ENCODE results near the gene MITD1. TPM values are rescaled to one million over a fixed set of nuclear protein-coding genes. Genes with fewer than 3 reads are reported as not detected.
"Not testable (repeated sequence)": the region's sequence is repeated elsewhere in the genome, so short reads cannot be mapped to it uniquely, and the experiment has no call there.

The MITD1 gene
- total RNA-seq, 1 donor from 2014 or later: 46.0 TPM

- DNase-seq (ENCODE audit: low read depth): no peak
- TF ChIP-seq CTCF (IDR thresholded peaks at IDR 0.05; ENCODE audit: insufficient read depth, low read length, poor library complexity, severe bottlenecking): no peak
- peaks cover 2% of the 10 kb centered on the region for H3K36me3 ChIP-seq (ENCODE audit: control insufficient read depth, insufficient read depth, low read length)
- no peak overlapping the region for H3K4me3 ChIP-seq (ENCODE audit: low read depth, low read length)
- H3K27me3 ChIP-seq (ENCODE audit: control insufficient read depth, insufficient read depth, low read length): no peaks in the 10 kb centered on the region
These were observed 19.4 kb upstream of the MITD1 start for GRCh38 chr2:99200076-99200800.

- H3K4me3 ChIP-seq (ENCODE audit: low read depth, low read length): no peak overlapping the region
- peaks cover 2% of the 10 kb centered on the region for H3K36me3 ChIP-seq (ENCODE audit: control insufficient read depth, insufficient read depth, low read length)
- no peak for TF ChIP-seq CTCF (IDR thresholded peaks at IDR 0.05; ENCODE audit: insufficient read depth, low read length, poor library complexity, severe bottlenecking)
- H3K27me3 ChIP-seq (ENCODE audit: control insufficient read depth, insufficient read depth, low read length): no peaks in the 10 kb centered on the region
- no peak for DNase-seq (ENCODE audit: low read depth)
These were observed 17.4 kb upstream of the MITD1 start for GRCh38 chr2:99198103-99198841.

- not testable (repeated sequence) for H3K27me3 ChIP-seq (ENCODE audit: control insufficient read depth, insufficient read depth, low read length); H3K36me3 ChIP-seq (ENCODE audit: control insufficient read depth, insufficient read depth, low read length); DNase-seq (ENCODE audit: low read depth); H3K4me3 ChIP-seq (ENCODE audit: low read depth, low read length)
These were observed 11.5 kb upstream of the MITD1 start for GRCh38 chr2:99192364-99192763.

GRCh38 chr2:99190548-99190947 lies 9.7 kb upstream of the MITD1 start:
- no peaks in the 10 kb centered on the region for H3K36me3 ChIP-seq (ENCODE audit: control insufficient read depth, insufficient read depth, low read length)
- no peak for DNase-seq (ENCODE audit: low read depth)
- TF ChIP-seq CTCF (IDR thresholded peaks at IDR 0.05; ENCODE audit: insufficient read depth, low read length, poor library complexity, severe bottlenecking): no peak

GRCh38 chr2:99188357-99188756 lies 7.5 kb upstream of the MITD1 start:
- no peak overlapping the region for H3K4me3 ChIP-seq (ENCODE audit: low read depth, low read length)
- H3K36me3 ChIP-seq (ENCODE audit: control insufficient read depth, insufficient read depth, low read length): no peaks in the 10 kb centered on the region
- no peak for TF ChIP-seq CTCF (IDR thresholded peaks at IDR 0.05; ENCODE audit: insufficient read depth, low read length, poor library complexity, severe bottlenecking)
- DNase-seq (ENCODE audit: low read depth): no peak
- no peaks in the 10 kb centered on the region for H3K27me3 ChIP-seq (ENCODE audit: control insufficient read depth, insufficient read depth, low read length)

More at GRCh38 chr2:99190548-99190947, 9.7 kb upstream of the MITD1 start:
- H3K27me3 ChIP-seq (ENCODE audit: control insufficient read depth, insufficient read depth, low read length): no peaks in the 10 kb centered on the region
- H3K4me3 ChIP-seq (ENCODE audit: low read depth, low read length): no peak overlapping the region

- Histone ChIP-seq H3K4me3 (ENCODE audit: low read depth, low read length) (no peak overlapping the region), H3K36me3 (ENCODE audit: control insufficient read depth, insufficient read depth, low read length) (no peaks in the 10 kb centered on the region), H3K27me3 (ENCODE audit: control insufficient read depth, insufficient read depth, low read length) (no peaks in the 10 kb centered on the region)
- TF ChIP-seq CTCF (IDR thresholded peaks at IDR 0.05; ENCODE audit: insufficient read depth, low read length, poor library complexity, severe bottlenecking): no peak
- DNase-seq (ENCODE audit: low read depth): no peak
These were observed 6.2 kb upstream of the MITD1 start for GRCh38 chr2:99187011-99187410.

All from kidney epithelial cell (primary cell).